Measurements from ENCODE around the gene GRM1.

Gene GRM1

GRCh38 chr6:146388736-146389364 is 360.0 kb downstream of the GRM1 start:
- H3K23ac ChIP-seq (ENCODE audit: low read length): no peak overlapping the region
- DNase-seq: no peak
- no peak overlapping the region for H4K8ac ChIP-seq (ENCODE audit: low read depth, low read length)
- H2BK5ac ChIP-seq (ENCODE audit: low read depth, low read length, poor library complexity): no peak overlapping the region
- H3K4ac ChIP-seq (ENCODE audit: low read depth, low read length): no peak overlapping the region
- no peaks in the 10 kb centered on the region for H3K4me1 ChIP-seq (ENCODE audit: control insufficient read depth in 1 of 2, insufficient read depth in 2 of 2, low read length in 2 of 2)
- WGBS (ENCODE audit: extremely low coverage, insufficient coverage, insufficient read length): no CpG with 5 or more reads among the region's 3 CpGs
- H2AFZ ChIP-seq (ENCODE audit: insufficient read depth, low read length, poor library complexity): no peak overlapping the region
- H2AK5ac ChIP-seq (ENCODE audit: low read length): no peak overlapping the region
- no peak overlapping the region for H3K14ac ChIP-seq (ENCODE audit: low read length)
- H3K9ac ChIP-seq (ENCODE audit: low read length): no peak overlapping the region
- H3K27me3 ChIP-seq (ENCODE audit: insufficient read depth, low read length): no peaks in the 10 kb centered on the region
- H3K9me3 ChIP-seq (ENCODE audit: insufficient read depth, low read depth, low read length): no peaks in the 10 kb centered on the region
- no peaks in the 10 kb centered on the region for H3K36me3 ChIP-seq (ENCODE audit: control insufficient read depth in 1 of 2, insufficient read depth in 2 of 2, low read length in 2 of 2)
- H4K91ac ChIP-seq (ENCODE audit: low read depth, low read length): no peak overlapping the region
- no peak overlapping the region for H4K12ac ChIP-seq (ENCODE audit: low read depth, low read length)
- no peak overlapping the region for H3K27ac ChIP-seq (ENCODE audit: low read depth, low read length)
- H3K4me2 ChIP-seq (ENCODE audit: low read length): no peak overlapping the region
- no peak overlapping the region for H3K4me3 ChIP-seq (ENCODE audit: low read depth, low read length)
- H3K79me2 ChIP-seq (ENCODE audit: control insufficient read depth, insufficient read depth, low read length, poor library complexity): no peaks in the 10 kb centered on the region
- no peak overlapping the region for H2BK120ac ChIP-seq (ENCODE audit: insufficient read depth, low read length, poor library complexity)
- H3K79me1 ChIP-seq (ENCODE audit: low read length): no peaks in the 10 kb centered on the region
- H2BK12ac ChIP-seq (ENCODE audit: low read length): no peak overlapping the region
- H3K18ac ChIP-seq (ENCODE audit: low read length): no peak overlapping the region

DNA sequence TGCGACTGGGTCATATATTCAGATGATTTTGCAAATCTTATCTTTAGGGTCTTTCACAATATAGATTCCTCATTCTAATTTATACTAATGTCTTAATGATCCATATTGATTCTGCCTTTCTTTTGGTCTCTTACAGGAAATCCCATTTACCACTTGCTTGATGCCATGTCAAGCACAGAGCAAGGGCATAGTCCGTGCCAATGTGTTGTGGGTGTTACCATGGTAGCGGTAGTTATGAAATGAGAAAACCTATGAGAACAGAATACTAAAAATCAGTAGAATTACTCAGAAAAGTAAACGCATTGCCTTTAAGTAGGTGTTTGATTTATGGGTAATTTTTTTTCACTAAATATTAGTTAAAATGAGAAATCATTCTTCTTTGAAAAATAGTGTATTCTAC is 360.9 kb downstream of the GRM1 start:
- Histone ChIP-seq H3K9ac (ENCODE audit: low read length) (no peak overlapping the region), H4K91ac (ENCODE audit: low read depth, low read length) (no peak overlapping the region), H2BK120ac (ENCODE audit: insufficient read depth, low read length, poor library complexity) (no peak overlapping the region), H3K79me2 (ENCODE audit: control insufficient read depth, insufficient read depth, low read length, poor library complexity) (no peaks in the 10 kb centered on the region), H2BK5ac (ENCODE audit: low read depth, low read length, poor library complexity) (no peak overlapping the region), H3K4ac (ENCODE audit: low read depth, low read length) (no peak overlapping the region), H3K27ac (ENCODE audit: low read depth, low read length) (no peak overlapping the region), H2AFZ (ENCODE audit: insufficient read depth, low read length, poor library complexity) (no peak overlapping the region), H3K4me3 (ENCODE audit: low read depth, low read length) (no peak overlapping the region), H3K36me3 (ENCODE audit: control insufficient read depth in 1 of 2, insufficient read depth in 2 of 2, low read length in 2 of 2) (no peaks in the 10 kb centered on the region), H4K8ac (ENCODE audit: low read depth, low read length) (no peak overlapping the region), H3K27me3 (ENCODE audit: insufficient read depth, low read length) (no peaks in the 10 kb centered on the region), H4K12ac (ENCODE audit: low read depth, low read length) (no peak overlapping the region), H3K18ac (ENCODE audit: low read length) (no peak overlapping the region), H3K14ac (ENCODE audit: low read length) (no peak overlapping the region), H2AK5ac (ENCODE audit: low read length) (no peak overlapping the region), H3K4me1 (ENCODE audit: control insufficient read depth in 1 of 2, insufficient read depth in 2 of 2, low read length in 2 of 2) (no peaks in the 10 kb centered on the region), H3K4me2 (ENCODE audit: low read length) (no peak overlapping the region), H2BK12ac (ENCODE audit: low read length) (no peak overlapping the region), H3K9me3 (ENCODE audit: insufficient read depth, low read depth, low read length) (no peaks in the 10 kb centered on the region), H3K79me1 (ENCODE audit: low read length) (no peaks in the 10 kb centered on the region), H3K23ac (ENCODE audit: low read length) (no peak overlapping the region)
- WGBS (ENCODE audit: extremely low coverage, insufficient coverage, insufficient read length): no CpG with 5 or more reads among the region's 4 CpGs
- no peak for DNase-seq

DNA sequence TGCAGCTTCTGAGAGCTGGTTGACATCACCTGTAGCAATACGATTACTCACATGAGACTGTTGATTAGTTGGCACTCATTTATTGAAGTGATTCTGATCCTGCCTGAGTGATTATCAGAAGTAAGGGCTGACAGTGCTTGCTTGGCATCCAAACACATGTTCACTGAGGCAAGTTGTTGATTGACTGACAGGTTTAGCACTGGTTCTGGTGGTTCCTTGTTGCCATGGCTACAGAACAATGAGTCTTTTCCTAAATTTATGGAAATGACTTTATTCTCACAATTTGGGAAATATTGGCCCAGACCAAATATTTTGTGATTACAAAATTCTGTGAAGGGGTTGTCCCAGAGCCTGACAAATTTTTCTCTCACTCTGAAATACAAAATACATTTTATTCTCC is 368.8 kb downstream of the GRM1 start:
- no peak overlapping the region for H3K4ac ChIP-seq (ENCODE audit: low read depth, low read length)
- H3K18ac ChIP-seq (ENCODE audit: low read length): no peak overlapping the region
- H3K79me2 ChIP-seq (ENCODE audit: control insufficient read depth, insufficient read depth, low read length, poor library complexity): no peaks in the 10 kb centered on the region
- no peaks in the 10 kb centered on the region for H3K9me3 ChIP-seq (ENCODE audit: insufficient read depth, low read depth, low read length)
- H3K4me2 ChIP-seq (ENCODE audit: low read length): no peak overlapping the region
- no peak overlapping the region for H4K12ac ChIP-seq (ENCODE audit: low read depth, low read length)
- no peak overlapping the region for H3K23ac ChIP-seq (ENCODE audit: low read length)
- H3K36me3 ChIP-seq (ENCODE audit: control insufficient read depth in 1 of 2, insufficient read depth in 2 of 2, low read length in 2 of 2): no peaks in the 10 kb centered on the region
- DNase-seq: no peak
- H2AFZ ChIP-seq (ENCODE audit: insufficient read depth, low read length, poor library complexity): no peak overlapping the region
- no peaks in the 10 kb centered on the region for H3K79me1 ChIP-seq (ENCODE audit: low read length)
- H2BK12ac ChIP-seq (ENCODE audit: low read length): no peak overlapping the region
- no peak overlapping the region for H3K4me3 ChIP-seq (ENCODE audit: low read depth, low read length)
- no peak overlapping the region for H3K9ac ChIP-seq (ENCODE audit: low read length)
- H2BK5ac ChIP-seq (ENCODE audit: low read depth, low read length, poor library complexity): no peak overlapping the region
- no peak overlapping the region for H2AK5ac ChIP-seq (ENCODE audit: low read length)
- H3K27ac ChIP-seq (ENCODE audit: low read depth, low read length): no peak overlapping the region
- no peak overlapping the region for H3K14ac ChIP-seq (ENCODE audit: low read length)
- H4K91ac ChIP-seq (ENCODE audit: low read depth, low read length): no peak overlapping the region
- WGBS (ENCODE audit: extremely low coverage, insufficient coverage, insufficient read length): no CpG with 5 or more reads among the region's 1 CpG
- H4K8ac ChIP-seq (ENCODE audit: low read depth, low read length): no peak overlapping the region
- H3K27me3 ChIP-seq (ENCODE audit: insufficient read depth, low read length): no peaks in the 10 kb centered on the region
- H2BK120ac ChIP-seq (ENCODE audit: insufficient read depth, low read length, poor library complexity): no peak overlapping the region
- no peaks in the 10 kb centered on the region for H3K4me1 ChIP-seq (ENCODE audit: control insufficient read depth in 1 of 2, insufficient read depth in 2 of 2, low read length in 2 of 2)

DNA sequence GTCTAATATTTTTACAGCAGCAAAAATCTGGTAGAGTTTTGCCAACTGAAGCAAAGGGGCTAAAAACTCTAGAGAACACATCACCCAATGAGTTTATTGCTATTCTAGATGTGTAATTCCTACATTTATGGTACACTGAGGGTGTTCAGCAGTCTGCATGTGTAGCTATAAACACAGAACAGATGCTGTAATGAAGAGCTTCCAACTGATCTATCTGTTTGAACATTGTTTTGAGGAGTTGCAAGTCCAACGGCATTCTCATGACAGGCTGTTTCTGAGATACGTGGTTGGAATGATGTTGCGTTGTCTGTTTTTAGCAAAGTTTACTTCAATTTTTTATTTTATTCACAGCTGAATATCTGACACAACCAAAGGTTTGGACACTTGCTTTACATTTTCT is 373.6 kb downstream of the GRM1 start:
- Histone ChIP-seq H3K4ac (ENCODE audit: low read depth, low read length) (no peak overlapping the region), H3K14ac (ENCODE audit: low read length) (no peak overlapping the region), H4K8ac (ENCODE audit: low read depth, low read length) (no peak overlapping the region), H2AK5ac (ENCODE audit: low read length) (no peak overlapping the region), H3K36me3 (ENCODE audit: control insufficient read depth in 1 of 2, insufficient read depth in 2 of 2, low read length in 2 of 2) (no peaks in the 10 kb centered on the region), H3K4me3 (ENCODE audit: low read depth, low read length) (no peak overlapping the region), H3K27ac (ENCODE audit: low read depth, low read length) (no peak overlapping the region), H2BK120ac (ENCODE audit: insufficient read depth, low read length, poor library complexity) (no peak overlapping the region), H3K4me2 (ENCODE audit: low read length) (no peak overlapping the region), H3K79me1 (ENCODE audit: low read length) (no peaks in the 10 kb centered on the region), H3K27me3 (ENCODE audit: insufficient read depth, low read length) (no peaks in the 10 kb centered on the region), H4K12ac (ENCODE audit: low read depth, low read length) (no peak overlapping the region), H3K9me3 (ENCODE audit: insufficient read depth, low read depth, low read length) (no peaks in the 10 kb centered on the region), H3K79me2 (ENCODE audit: control insufficient read depth, insufficient read depth, low read length, poor library complexity) (no peaks in the 10 kb centered on the region), H4K91ac (ENCODE audit: low read depth, low read length) (no peak overlapping the region), H3K18ac (ENCODE audit: low read length) (no peak overlapping the region), H3K9ac (ENCODE audit: low read length) (no peak overlapping the region), H3K23ac (ENCODE audit: low read length) (no peak overlapping the region), H2BK12ac (ENCODE audit: low read length) (no peak overlapping the region), H2BK5ac (ENCODE audit: low read depth, low read length, poor library complexity) (no peak overlapping the region), H3K4me1 (ENCODE audit: control insufficient read depth in 1 of 2, insufficient read depth in 2 of 2, low read length in 2 of 2) (no peaks in the 10 kb centered on the region), H2AFZ (ENCODE audit: insufficient read depth, low read length, poor library complexity) (no peak overlapping the region)
- no CpG with 5 or more reads among the region's 3 CpGs for WGBS (ENCODE audit: extremely low coverage, insufficient coverage, insufficient read length)
- no peak for DNase-seq
